Glomerular visceral epithelial cell (primary cell): ENCODE results near the gene IMPA2.

ENCODE experiments used
- DNase-seq: peaks from one replicate; pipeline ENCODE4 v3.0.0-alpha.2; 2016; ENCODE audit errors: extremely low spot score

IMPA2 gene

GRCh38 chr18:12008181-12008767 is 27.0 kb downstream of the IMPA2 start:
- DNase-seq = no peak

- no peak for DNase-seq
Observed at GRCh38 chr18:12008842-12009580, 27.7 kb downstream of the IMPA2 start.

- DNase-seq = no peak
Observed at GRCh38 chr18:12009581-12010140, 28.4 kb downstream of the IMPA2 start.

GRCh38 chr18:12010187-12010802 is 29.0 kb downstream of the IMPA2 start:
- no peak for DNase-seq

GRCh38 chr18:12011199-12011956 is 30.1 kb downstream of the IMPA2 start:
- DNase-seq = no peak

GRCh38 chr18:12011957-12012549 is 30.7 kb downstream of the IMPA2 start:
- DNase-seq = no peak

- DNase-seq = no peak
Observed at GRCh38 chr18:12012697-12013096, 31.4 kb downstream of the IMPA2 start.

- DNase-seq = peak; percentile 75
Observed at GRCh38 chr18:12013186-12013916, 32.0 kb downstream of the IMPA2 start.

- DNase-seq = no peak
Observed at GRCh38 chr18:12014086-12014485, 32.8 kb downstream of the IMPA2 start.

GRCh38 chr18:12014521-12015415 is 33.5 kb downstream of the IMPA2 start:
- DNase-seq = peak; percentile 49

GRCh38 chr18:12015416-12016062 is 34.2 kb downstream of the IMPA2 start:
- peak; percentile 83 for DNase-seq

GRCh38 chr18:12017081-12017480 is 35.8 kb downstream of the IMPA2 start:
- DNase-seq = no peak

- DNase-seq = no peak
Observed at GRCh38 chr18:12018861-12019260, 37.6 kb downstream of the IMPA2 start.

- no peak for DNase-seq
Observed at GRCh38 chr18:12021077-12021476, 39.8 kb downstream of the IMPA2 start.

- DNase-seq = no peak
Observed at GRCh38 chr18:12021596-12021995, 40.3 kb downstream of the IMPA2 start.

- DNase-seq = no peak
Observed at GRCh38 chr18:12023375-12023774, 42.1 kb downstream of the IMPA2 start.

GRCh38 chr18:12026562-12026961 is 45.3 kb downstream of the IMPA2 start:
- no peak for DNase-seq

GRCh38 chr18:12027046-12027445 is 45.7 kb downstream of the IMPA2 start:
- DNase-seq = no peak

GRCh38 chr18:12027480-12027879 is 46.2 kb downstream of the IMPA2 start:
- DNase-seq = no peak
